HG02623 (cell line): ENCODE data around the gene LEAP2.

Experiments used
- ATAC-seq: cut with Tn5 transposase; IDR thresholded peaks from one replicate; pipeline ENCODE4 v1.9.1; 2021; ENCODE audit warnings: moderate library complexity; ENCODE audit not compliant: unreplicated experiment

The LEAP2 gene

DNA sequence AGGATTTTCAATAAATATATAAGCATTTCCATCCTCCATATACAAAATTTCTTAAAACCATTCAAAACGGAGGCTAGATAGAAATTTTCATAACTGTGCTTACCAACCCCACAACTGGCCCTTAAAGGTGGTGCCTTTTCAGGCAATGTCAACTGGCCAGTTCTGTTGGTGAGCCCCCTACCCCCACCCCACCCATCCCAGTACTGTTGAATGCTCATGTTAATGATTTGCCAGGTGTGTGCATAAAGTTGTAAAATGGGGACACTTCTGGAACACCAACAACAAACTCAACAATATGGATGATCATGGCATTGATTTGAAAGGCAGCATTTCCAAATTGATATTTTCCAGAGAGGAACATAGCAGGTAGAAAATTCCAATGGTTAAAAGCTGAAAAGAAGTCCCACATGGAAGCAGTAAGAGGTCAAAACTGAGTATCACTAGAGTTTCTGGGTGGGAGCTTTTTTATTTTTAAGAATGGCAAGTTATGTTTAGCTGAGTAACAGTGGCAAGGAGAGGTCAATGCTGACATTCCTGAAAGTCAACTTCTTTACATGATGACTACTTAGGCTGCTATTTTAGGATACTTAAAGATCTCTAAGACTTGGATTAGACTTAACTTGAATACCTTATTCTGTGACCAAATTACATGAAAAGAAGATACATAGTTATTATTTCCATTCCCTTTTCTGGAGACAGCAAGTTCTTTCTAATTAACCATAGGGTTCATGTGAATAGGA lies 2.7 kb downstream of the LEAP2 start:
- ATAC-seq: no peak

DNA sequence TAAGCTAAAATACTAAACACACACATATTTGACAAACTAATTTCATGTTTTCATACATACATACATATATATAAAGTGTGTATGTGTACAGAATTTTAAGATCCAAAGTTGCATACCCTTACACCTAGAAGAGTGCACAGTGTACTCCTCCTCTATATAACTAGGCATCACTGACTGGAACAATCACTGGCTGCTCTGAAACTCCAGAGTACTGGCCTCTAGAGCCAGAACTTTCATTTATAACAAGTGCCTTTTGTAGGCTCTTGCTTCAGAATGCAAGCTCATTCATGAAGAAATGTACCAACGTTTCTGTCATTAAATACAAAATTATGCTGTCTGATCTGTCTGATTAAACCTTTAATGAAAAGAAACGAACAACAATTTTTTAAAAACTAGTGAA lies 4.0 kb downstream of the LEAP2 start:
- no peak for ATAC-seq

- ATAC-seq: no peak
These were observed 4.5 kb downstream of the LEAP2 start for GRCh38 chr5:132877938-132878337.

DNA sequence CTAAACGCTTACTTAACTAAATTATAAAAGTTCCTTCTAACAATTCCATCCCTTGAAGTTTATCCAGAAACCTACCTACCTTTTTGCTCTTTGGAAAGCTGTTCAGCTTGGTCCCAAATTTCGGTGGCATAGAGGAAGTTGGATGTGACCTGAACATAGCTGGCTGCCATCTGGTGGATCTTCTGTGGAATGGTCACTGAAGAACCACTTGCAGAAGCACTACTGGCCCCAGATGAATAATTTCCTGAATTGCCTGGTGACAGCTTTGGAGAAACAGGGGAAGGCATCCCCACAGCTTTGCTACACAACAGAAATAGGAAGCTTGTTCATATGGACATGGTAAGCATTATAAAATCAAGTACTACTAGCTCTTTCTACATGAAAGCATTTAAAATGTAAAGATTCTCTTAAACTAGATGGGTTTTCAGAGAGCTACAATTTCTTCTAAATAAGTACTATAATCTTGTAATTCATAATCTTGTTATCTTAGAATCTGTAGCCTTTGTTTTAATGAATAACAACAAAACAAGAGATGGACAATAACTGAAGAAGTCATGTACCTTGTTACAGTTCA lies 9.9 kb downstream of the LEAP2 start:
- no peak for ATAC-seq

DNA sequence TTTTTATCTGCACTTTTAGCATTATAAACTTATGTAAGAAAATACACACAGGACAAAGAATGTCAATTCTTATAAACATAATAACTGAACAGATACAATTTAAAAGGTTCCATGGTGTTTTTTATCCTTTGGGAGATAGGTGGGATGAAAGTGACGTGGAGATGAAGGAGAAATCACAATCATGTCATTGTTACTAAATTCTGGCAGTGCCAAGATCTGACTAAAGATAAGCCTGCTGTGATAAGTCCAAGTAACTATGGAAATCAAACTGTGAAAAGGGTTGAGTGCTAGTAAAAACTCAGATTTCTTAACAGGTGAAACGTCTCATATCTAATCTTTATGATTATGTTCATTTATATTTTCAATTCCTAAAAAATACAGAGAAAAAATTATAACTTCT lies 11.1 kb downstream of the LEAP2 start:
- no peak for ATAC-seq

GRCh38 chr5:132886064-132886823 lies 12.8 kb downstream of the LEAP2 start:
- no peak for ATAC-seq

DNA sequence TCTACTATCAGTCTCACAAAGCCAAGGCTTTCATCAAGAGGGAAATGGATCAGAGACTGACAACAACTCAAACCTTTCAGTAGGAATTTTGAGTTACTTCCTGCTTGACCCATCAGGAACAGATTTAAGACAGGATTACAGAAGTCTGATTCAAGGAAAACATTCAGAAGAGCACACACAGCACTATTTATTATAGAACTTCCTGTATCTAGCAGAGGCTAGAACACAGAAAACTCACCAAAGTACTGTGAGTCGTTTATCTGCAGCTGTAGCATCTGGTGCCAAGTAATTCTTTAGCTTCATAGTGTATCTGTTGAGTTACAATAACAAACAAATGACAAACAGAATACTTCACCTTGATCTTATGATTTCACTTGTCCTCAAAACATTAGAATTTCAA lies 13.8 kb downstream of the LEAP2 start:
- ATAC-seq: no peak

DNA sequence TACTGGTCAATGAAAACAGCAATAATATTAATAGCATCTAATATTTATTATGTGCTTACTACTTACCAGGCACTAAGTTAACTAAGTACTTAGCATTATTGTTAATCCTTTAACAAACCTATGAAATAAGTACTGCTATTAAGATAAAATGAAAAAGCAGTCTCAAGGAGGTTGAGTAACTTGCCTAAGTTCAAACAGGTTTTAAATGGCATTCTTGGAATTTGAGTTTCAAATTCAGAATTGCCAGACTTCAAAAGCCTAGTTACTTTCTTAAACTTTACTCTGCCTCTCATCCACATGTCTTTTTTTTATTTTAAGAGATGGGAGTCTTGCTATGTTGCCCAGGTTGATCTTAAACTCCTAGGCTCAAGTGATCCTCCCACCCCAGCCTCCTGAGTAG lies 16.0 kb downstream of the LEAP2 start:
- ATAC-seq: no peak

DNA sequence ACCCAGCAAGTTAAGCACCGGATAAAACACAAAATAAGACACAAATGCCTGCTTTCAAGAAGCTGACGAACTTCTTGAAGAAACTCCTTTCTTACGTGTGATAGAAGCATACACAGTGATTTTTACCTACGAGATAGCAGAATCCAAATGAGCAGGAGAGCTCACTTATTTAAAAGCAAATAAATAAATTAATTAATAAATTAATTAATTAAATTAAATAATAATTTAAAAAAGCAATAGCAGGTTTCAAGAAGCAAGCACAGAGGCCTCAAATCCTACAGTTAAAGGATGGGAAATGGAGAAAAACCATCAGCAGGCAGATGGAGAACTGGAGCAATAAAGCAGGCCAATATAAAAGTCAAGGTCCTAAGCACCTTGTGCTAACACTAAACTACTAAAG lies 17.3 kb downstream of the LEAP2 start:
- no peak for ATAC-seq

GRCh38 chr5:132895719-132896305 lies 22.3 kb downstream of the LEAP2 start:
- ATAC-seq: no peak

DNA sequence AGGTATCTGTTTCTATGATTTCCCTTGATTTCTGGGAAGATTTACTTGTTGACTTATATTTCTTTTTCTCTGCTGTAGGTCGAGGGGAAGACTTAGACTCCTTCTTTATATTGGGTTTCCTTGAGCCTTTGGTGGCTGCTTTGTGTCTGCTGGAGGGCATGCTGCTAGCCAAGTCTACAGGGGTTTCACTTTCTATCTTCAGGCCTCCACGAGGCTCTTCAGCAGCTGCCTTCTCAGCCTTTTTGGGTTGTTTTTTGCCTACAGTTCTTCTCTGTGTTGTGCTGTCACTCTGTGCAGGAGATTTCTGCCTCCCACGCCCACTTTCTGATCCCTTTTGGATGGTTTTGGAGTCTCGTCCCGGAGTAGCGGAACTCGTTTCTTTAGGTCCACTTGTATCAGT lies 23.2 kb downstream of the LEAP2 start:
- no peak for ATAC-seq

- no peak for ATAC-seq
These were observed 24.6 kb downstream of the LEAP2 start for GRCh38 chr5:132898094-132898493.

GRCh38 chr5:132901036-132901435 lies 27.6 kb downstream of the LEAP2 start:
- no peak for ATAC-seq

DNA sequence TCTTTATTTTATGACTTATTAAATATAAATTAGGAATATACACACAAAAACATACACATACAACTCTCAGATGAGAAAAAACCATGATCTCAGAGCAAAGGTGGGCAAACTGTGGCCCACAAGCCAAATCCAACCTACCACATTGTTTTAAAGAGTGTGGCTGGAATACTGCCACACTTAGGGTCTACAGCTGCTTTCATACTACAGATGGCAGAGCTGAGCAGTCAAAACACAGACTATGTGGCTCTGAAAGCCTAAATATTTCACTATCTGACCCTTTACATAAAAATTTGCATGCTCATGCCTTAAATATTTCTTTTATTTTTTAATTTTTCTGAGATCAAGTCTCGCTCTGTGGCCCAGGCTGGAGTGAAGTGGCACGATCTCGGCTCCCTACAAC lies 28.3 kb downstream of the LEAP2 start:
- no peak for ATAC-seq

DNA sequence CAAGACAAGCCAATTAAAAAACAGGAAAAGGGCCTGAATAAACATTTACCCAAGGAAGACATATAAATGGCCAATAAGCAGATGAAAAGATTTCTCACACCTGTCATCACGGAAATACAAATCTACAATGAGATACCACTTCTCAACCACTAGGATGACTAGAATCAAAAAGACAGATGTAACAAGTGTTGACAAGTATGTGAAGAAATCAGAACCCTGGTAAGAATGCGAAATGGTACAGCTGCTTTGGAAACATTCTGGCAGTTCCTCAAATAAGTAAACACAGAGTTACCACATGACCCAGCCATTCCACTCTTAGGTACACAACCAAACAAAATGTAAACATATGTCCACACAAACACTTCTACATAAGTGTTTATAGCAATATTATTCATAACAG lies 32.5 kb downstream of the LEAP2 start:
- ATAC-seq: no peak

- ATAC-seq: no peak
These were observed 33.7 kb downstream of the LEAP2 start for GRCh38 chr5:132907161-132907560.

DNA sequence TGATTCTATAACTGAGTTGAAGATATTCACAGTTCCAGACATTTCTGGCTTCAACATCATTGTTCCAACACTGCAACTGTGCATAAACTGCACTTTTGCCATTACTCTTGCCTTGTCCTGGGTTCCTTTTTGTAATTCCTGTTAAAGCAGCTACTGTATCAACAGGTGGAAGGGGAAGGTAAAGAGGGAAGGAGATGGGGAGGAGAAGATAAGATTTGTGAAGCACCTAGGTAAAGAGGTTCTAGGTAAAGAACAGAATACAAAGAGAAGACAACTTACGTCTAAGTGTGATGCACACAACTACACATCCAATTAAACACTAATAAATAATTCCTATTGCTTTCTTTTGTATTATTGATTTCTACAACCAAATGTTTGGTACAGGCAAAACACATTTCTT lies 36.2 kb downstream of the LEAP2 start:
- ATAC-seq: no peak

DNA sequence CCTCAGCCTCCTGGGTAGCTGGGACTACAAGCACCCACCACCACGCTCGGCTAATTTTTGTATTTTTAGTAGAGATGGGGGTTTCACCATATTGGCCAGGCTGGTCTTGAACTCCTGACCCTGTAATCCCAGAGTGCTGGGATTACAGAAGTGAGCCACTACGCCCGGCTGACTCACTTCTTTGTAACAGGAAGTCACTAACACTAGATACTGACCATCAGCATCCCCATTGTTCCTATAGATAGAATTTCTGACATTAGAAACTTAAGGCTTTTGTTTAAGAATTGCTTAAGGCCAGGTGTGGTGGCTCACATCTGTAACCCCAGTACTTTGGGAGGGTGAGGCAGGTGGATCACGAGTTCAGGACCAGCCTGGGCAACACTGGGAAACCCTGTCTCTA lies 42.2 kb downstream of the LEAP2 start:
- no peak for ATAC-seq

- no peak for ATAC-seq
These were observed 42.6 kb downstream of the LEAP2 start for GRCh38 chr5:132916086-132916485.
